ENCODE measurements around the gene MVB12B.

The MVB12B gene

GRCh38 chr9:126520453-126520852, 193.8 kb downstream of the MVB12B start:
- TF ChIP-seq CTCF (IDR thresholded peaks at IDR 0.05; ENCODE audit: poor library complexity, severe bottlenecking), result no peak

GRCh38 chr9:126521089-126521488, 194.5 kb downstream of the MVB12B start:
- no peak overlapping the region for H3K27ac ChIP-seq (ENCODE audit: poor library complexity, severe bottlenecking)
- H3K4me1 ChIP-seq (ENCODE audit: insufficient read depth, poor library complexity, severe bottlenecking), result peaks cover 12% of the 10 kb centered on the region
- no peaks in the 10 kb centered on the region for H3K9me3 ChIP-seq (ENCODE audit: severe bottlenecking)
- peaks cover 16% of the 10 kb centered on the region for H3K27me3 ChIP-seq (ENCODE audit: insufficient read depth, poor library complexity, severe bottlenecking)
- H3K4me3 ChIP-seq (ENCODE audit: severe bottlenecking), result no peak overlapping the region
- ATAC-seq (ENCODE audit: low read depth), result no peak
- no peaks in the 10 kb centered on the region for H3K36me3 ChIP-seq (ENCODE audit: low read depth)
- TF ChIP-seq CTCF (IDR thresholded peaks at IDR 0.05; ENCODE audit: poor library complexity, severe bottlenecking), result no peak
- no peak for DNase-seq (ENCODE audit: low spot score)

More at GRCh38 chr9:126520453-126520852, 193.8 kb downstream of the MVB12B start:
- no peak for ATAC-seq (ENCODE audit: low read depth)
- DNase-seq (ENCODE audit: low spot score), result no peak
- no peak overlapping the region for H3K27ac ChIP-seq (ENCODE audit: poor library complexity, severe bottlenecking)
- no peaks in the 10 kb centered on the region for H3K9me3 ChIP-seq (ENCODE audit: severe bottlenecking)
- peaks cover 16% of the 10 kb centered on the region for H3K27me3 ChIP-seq (ENCODE audit: insufficient read depth, poor library complexity, severe bottlenecking)
- H3K4me1 ChIP-seq (ENCODE audit: insufficient read depth, poor library complexity, severe bottlenecking), result peaks cover 12% of the 10 kb centered on the region
- H3K36me3 ChIP-seq (ENCODE audit: low read depth), result no peaks in the 10 kb centered on the region
- H3K4me3 ChIP-seq (ENCODE audit: severe bottlenecking), result no peak overlapping the region

GRCh38 chr9:126521551-126521950, 194.9 kb downstream of the MVB12B start:
- Histone ChIP-seq H3K4me1 (ENCODE audit: insufficient read depth, poor library complexity, severe bottlenecking) (peaks cover 10% of the 10 kb centered on the region), H3K27me3 (ENCODE audit: insufficient read depth, poor library complexity, severe bottlenecking) (peaks cover 16% of the 10 kb centered on the region), H3K9me3 (ENCODE audit: severe bottlenecking) (no peaks in the 10 kb centered on the region), H3K36me3 (ENCODE audit: low read depth) (no peaks in the 10 kb centered on the region), H3K27ac (ENCODE audit: poor library complexity, severe bottlenecking) (no peak overlapping the region), H3K4me3 (ENCODE audit: severe bottlenecking) (no peak overlapping the region)
- ATAC-seq (ENCODE audit: low read depth) (no peak), DNase-seq (ENCODE audit: low spot score) (no peak)
- no peak for TF ChIP-seq CTCF (IDR thresholded peaks at IDR 0.05; ENCODE audit: poor library complexity, severe bottlenecking)

GRCh38 chr9:126521976-126522590, 195.5 kb downstream of the MVB12B start:
- Histone ChIP-seq H3K27me3 (ENCODE audit: insufficient read depth, poor library complexity, severe bottlenecking) (peaks cover 16% of the 10 kb centered on the region), H3K4me1 (ENCODE audit: insufficient read depth, poor library complexity, severe bottlenecking) (peaks cover 8% of the 10 kb centered on the region), H3K27ac (ENCODE audit: poor library complexity, severe bottlenecking) (no peak overlapping the region), H3K36me3 (ENCODE audit: low read depth) (no peaks in the 10 kb centered on the region), H3K9me3 (ENCODE audit: severe bottlenecking) (no peaks in the 10 kb centered on the region), H3K4me3 (ENCODE audit: severe bottlenecking) (no peak overlapping the region)
- DNase-seq (ENCODE audit: low spot score) (no peak), ATAC-seq (ENCODE audit: low read depth) (no peak)
- no peak for TF ChIP-seq CTCF (IDR thresholded peaks at IDR 0.05; ENCODE audit: poor library complexity, severe bottlenecking)

GRCh38 chr9:126522612-126523356, 196.2 kb downstream of the MVB12B start:
- Histone ChIP-seq H3K27me3 (ENCODE audit: insufficient read depth, poor library complexity, severe bottlenecking) (peaks cover 12% of the 10 kb centered on the region), H3K4me3 (ENCODE audit: severe bottlenecking) (no peak overlapping the region), H3K4me1 (ENCODE audit: insufficient read depth, poor library complexity, severe bottlenecking) (peaks cover 4% of the 10 kb centered on the region), H3K36me3 (ENCODE audit: low read depth) (no peaks in the 10 kb centered on the region), H3K9me3 (ENCODE audit: severe bottlenecking) (no peaks in the 10 kb centered on the region), H3K27ac (ENCODE audit: poor library complexity, severe bottlenecking) (no peak overlapping the region)
- ATAC-seq (ENCODE audit: low read depth) (no peak), DNase-seq (ENCODE audit: low spot score) (no peak)
- TF ChIP-seq CTCF (IDR thresholded peaks at IDR 0.05; ENCODE audit: poor library complexity, severe bottlenecking), result no peak

Measured in RWPE2 (cell line).